ENCODE data around the gene CD36. TPM values are rescaled to one million over a fixed set of nuclear protein-coding genes. Genes with fewer than 3 reads are reported as not detected.

The CD36 gene
- total RNA-seq, 1 experiment from 2014 or later: 1.4 TPM

DNA sequence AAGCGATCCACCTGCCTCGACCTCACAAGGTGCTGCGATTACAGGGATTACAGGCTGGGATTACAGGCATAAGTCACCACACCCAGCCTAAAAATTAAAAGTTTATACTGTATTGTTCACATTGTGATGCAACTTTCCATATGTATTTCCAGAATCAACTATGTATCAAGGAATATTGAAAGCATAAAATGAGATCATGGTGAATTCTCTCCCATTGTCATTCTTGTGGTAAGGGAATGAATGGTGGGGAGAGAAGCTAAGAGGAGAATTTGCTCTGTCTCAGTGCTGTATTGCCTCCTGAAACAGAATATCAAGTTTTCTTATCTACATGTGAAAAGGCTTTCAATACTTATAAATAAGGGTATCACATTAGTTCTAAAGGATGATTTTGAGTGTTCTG is 81.7 kb downstream of the CD36 start (continued):
- TF ChIP-seq, protein P1, sequence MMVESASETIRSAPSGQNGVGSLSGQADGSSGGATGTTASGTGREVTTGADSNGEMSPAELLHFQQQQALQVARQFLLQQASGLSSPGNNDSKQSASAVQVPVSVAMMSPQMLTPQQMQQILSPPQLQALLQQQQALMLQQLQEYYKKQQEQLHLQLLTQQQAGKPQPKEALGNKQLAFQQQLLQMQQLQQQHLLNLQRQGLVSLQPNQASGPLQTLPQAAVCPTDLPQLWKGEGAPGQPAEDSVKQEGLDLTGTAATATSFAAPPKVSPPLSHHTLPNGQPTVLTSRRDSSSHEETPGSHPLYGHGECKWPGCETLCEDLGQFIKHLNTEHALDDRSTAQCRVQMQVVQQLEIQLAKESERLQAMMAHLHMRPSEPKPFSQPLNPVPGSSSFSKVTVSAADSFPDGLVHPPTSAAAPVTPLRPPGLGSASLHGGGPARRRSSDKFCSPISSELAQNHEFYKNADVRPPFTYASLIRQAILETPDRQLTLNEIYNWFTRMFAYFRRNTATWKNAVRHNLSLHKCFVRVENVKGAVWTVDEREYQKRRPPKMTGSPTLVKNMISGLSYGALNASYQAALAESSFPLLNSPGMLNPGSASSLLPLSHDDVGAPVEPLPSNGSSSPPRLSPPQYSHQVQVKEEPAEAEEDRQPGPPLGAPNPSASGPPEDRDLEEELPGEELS (CRISPR knock-in tag; IDR thresholded peaks at IDR 0.05): no peak
- no peak for TF ChIP-seq MXD4 (CRISPR knock-in tag; IDR thresholded peaks at IDR 0.05; ENCODE audit: borderline replicate concordance)

DNA sequence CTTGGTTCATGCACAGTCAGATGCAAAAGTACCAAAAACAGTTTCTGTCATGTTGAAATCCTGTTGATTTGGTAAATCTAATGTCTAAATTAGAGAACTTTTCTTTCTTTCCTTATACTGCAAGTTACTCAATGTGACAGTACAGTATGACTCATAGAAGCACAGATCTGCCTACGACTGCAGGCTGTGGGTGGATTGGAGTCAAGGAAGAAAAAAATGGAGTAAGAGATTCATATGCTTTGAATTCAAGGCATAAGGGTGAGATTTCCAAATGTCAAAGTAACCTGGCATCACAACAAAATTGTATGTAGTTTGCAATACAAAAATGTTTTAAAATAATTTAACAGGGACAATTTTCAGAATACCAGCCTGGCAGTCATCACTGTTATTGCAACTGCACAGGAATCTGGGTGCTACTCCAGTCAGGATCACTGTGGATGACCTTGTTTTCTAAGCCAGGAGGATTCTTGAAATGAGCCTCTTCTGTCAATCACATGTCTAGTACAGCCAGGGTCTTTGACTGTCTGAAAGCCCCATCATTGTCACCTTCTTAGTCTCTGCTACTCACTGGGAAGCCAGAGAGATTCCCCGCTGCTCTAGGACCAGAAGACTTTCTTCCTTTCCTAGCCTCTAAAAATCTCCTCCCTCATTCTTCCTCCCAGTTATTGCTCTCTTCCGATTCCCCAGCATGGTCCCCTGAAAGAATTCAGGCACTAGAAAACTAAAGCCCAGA is 83.6 kb downstream of the CD36 start:
- Mint-ChIP-seq H3K4me1 (peaks cover 59% of the 10 kb centered on the region), H3K9me3 (no peaks in the 10 kb centered on the region), H3K4me3 (peak overlapping the region; percentile 10; the same call in 1 of the 2 replicates), H3K27me3 (ENCODE audit: low read depth) (no peaks in the 10 kb centered on the region), H3K27ac (peak overlapping the region; percentile 98), H3K36me3 (peaks cover under 1% of the 10 kb centered on the region; the same call in 1 of the 2 replicates)
- DNase-seq (ENCODE audit: low spot score) (no peak), ATAC-seq (peak; percentile 9)
- TF ChIP-seq ZNF416 (CRISPR knock-in tag; IDR thresholded peaks at IDR 0.05) (no peak), ERG (CRISPR knock-in tag; IDR thresholded peaks at IDR 0.05) (no peak), NR3C1 (CRISPR knock-in tag; conservative IDR thresholded peaks at IDR 0.05; ENCODE audit: low read depth) (no peak), NR1H2 (CRISPR knock-in tag; IDR thresholded peaks at IDR 0.05) (no peak), HMGA2 (CRISPR knock-in tag; IDR thresholded peaks at IDR 0.05) (no peak), TP53 (CRISPR knock-in tag; IDR thresholded peaks at IDR 0.05) (no peak), JUN (CRISPR knock-in tag; IDR thresholded peaks at IDR 0.05) (no peak), FOXK1 (CRISPR knock-in tag; IDR thresholded peaks at IDR 0.05) (no peak), ESRRA (CRISPR knock-in tag; IDR thresholded peaks at IDR 0.05; ENCODE audit: borderline replicate concordance) (no peak), E2F5 (CRISPR knock-in tag; IDR thresholded peaks at IDR 0.05) (no peak)
- TF ChIP-seq, protein P2, sequence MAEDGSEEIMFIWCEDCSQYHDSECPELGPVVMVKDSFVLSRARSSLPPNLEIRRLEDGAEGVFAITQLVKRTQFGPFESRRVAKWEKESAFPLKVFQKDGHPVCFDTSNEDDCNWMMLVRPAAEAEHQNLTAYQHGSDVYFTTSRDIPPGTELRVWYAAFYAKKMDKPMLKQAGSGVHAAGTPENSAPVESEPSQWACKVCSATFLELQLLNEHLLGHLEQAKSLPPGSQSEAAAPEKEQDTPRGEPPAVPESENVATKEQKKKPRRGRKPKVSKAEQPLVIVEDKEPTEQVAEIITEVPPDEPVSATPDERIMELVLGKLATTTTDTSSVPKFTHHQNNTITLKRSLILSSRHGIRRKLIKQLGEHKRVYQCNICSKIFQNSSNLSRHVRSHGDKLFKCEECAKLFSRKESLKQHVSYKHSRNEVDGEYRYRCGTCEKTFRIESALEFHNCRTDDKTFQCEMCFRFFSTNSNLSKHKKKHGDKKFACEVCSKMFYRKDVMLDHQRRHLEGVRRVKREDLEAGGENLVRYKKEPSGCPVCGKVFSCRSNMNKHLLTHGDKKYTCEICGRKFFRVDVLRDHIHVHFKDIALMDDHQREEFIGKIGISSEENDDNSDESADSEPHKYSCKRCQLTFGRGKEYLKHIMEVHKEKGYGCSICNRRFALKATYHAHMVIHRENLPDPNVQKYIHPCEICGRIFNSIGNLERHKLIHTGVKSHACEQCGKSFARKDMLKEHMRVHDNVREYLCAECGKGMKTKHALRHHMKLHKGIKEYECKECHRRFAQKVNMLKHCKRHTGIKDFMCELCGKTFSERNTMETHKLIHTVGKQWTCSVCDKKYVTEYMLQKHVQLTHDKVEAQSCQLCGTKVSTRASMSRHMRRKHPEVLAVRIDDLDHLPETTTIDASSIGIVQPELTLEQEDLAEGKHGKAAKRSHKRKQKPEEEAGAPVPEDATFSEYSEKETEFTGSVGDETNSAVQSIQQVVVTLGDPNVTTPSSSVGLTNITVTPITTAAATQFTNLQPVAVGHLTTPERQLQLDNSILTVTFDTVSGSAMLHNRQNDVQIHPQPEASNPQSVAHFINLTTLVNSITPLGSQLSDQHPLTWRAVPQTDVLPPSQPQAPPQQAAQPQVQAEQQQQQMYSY (CRISPR knock-in tag; IDR thresholded peaks at IDR 0.05): no peak
- TF ChIP-seq, protein P3, sequence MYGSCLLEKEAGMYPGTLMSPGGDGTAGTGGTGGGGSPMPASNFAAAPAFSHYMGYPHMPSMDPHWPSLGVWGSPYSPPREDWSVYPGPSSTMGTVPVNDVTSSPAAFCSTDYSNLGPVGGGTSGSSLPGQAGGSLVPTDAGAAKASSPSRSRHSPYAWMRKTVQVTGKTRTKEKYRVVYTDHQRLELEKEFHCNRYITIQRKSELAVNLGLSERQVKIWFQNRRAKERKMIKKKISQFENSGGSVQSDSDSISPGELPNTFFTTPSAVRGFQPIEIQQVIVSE (CRISPR knock-in tag; IDR thresholded peaks at IDR 0.05; ENCODE audit: borderline replicate concordance): no peak
- TF ChIP-seq, protein P4, sequence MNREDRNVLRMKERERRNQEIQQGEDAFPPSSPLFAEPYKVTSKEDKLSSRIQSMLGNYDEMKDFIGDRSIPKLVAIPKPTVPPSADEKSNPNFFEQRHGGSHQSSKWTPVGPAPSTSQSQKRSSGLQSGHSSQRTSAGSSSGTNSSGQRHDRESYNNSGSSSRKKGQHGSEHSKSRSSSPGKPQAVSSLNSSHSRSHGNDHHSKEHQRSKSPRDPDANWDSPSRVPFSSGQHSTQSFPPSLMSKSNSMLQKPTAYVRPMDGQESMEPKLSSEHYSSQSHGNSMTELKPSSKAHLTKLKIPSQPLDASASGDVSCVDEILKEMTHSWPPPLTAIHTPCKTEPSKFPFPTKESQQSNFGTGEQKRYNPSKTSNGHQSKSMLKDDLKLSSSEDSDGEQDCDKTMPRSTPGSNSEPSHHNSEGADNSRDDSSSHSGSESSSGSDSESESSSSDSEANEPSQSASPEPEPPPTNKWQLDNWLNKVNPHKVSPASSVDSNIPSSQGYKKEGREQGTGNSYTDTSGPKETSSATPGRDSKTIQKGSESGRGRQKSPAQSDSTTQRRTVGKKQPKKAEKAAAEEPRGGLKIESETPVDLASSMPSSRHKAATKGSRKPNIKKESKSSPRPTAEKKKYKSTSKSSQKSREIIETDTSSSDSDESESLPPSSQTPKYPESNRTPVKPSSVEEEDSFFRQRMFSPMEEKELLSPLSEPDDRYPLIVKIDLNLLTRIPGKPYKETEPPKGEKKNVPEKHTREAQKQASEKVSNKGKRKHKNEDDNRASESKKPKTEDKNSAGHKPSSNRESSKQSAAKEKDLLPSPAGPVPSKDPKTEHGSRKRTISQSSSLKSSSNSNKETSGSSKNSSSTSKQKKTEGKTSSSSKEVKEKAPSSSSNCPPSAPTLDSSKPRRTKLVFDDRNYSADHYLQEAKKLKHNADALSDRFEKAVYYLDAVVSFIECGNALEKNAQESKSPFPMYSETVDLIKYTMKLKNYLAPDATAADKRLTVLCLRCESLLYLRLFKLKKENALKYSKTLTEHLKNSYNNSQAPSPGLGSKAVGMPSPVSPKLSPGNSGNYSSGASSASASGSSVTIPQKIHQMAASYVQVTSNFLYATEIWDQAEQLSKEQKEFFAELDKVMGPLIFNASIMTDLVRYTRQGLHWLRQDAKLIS (CRISPR knock-in tag; IDR thresholded peaks at IDR 0.05; ENCODE audit: borderline replicate concordance): no peak
- TF ChIP-seq, protein P5, sequence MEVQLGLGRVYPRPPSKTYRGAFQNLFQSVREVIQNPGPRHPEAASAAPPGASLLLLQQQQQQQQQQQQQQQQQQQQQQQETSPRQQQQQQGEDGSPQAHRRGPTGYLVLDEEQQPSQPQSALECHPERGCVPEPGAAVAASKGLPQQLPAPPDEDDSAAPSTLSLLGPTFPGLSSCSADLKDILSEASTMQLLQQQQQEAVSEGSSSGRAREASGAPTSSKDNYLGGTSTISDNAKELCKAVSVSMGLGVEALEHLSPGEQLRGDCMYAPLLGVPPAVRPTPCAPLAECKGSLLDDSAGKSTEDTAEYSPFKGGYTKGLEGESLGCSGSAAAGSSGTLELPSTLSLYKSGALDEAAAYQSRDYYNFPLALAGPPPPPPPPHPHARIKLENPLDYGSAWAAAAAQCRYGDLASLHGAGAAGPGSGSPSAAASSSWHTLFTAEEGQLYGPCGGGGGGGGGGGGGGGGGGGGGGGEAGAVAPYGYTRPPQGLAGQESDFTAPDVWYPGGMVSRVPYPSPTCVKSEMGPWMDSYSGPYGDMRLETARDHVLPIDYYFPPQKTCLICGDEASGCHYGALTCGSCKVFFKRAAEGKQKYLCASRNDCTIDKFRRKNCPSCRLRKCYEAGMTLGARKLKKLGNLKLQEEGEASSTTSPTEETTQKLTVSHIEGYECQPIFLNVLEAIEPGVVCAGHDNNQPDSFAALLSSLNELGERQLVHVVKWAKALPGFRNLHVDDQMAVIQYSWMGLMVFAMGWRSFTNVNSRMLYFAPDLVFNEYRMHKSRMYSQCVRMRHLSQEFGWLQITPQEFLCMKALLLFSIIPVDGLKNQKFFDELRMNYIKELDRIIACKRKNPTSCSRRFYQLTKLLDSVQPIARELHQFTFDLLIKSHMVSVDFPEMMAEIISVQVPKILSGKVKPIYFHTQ (CRISPR knock-in tag; IDR thresholded peaks at IDR 0.05): no peak
- ChIA-PET POLR2A (no interaction called here), CTCF (interaction anchor here (0.6 kb wide), 1 partner anchor 339 kb away, joined by 3 read pairs; no protein-coding TSS in a partner anchor)

Measured in WTC11 (cell line).